Activated gamma-delta T cell (primary cell): ENCODE data around the gene CDKN2AIPNL.
"Not testable (repeated sequence)": the region's sequence is repeated elsewhere in the genome, so short reads cannot be mapped to it uniquely, and the experiment has no call there.

ENCODE experiments used
- DNase-seq: peaks from one replicate; lab custom pipeline; 2025; lab: John Stamatoyannopoulos, UW

The CDKN2AIPNL gene

DNA sequence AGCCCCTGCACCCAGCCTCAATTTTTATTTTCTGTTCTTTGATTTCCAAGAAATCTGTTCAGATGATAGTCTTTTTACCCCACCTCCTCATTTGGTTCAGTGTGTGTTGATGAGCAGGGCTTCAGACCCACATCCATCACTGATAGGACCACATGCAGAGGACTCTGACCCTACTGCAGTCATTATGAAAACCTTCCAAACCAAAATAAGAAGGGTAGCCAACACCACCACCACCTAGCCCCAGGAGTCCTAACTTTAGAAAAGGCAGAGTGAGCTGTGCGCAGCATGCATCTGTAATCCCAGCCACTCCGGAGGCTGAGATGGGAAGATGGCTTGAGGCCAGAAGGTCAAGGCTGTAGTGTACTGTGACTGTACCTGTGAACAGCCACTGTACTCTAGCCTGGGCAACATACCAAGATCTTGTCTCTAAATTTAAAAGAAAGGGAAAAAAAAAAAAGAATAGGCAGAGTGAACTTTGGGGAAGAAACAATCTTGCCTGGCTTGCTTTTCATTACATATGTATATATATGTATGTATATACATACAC lies 13.0 kb downstream of the CDKN2AIPNL start:
- no peak for DNase-seq

GRCh38 chr5:134397196-134397595 lies 14.5 kb downstream of the CDKN2AIPNL start:
- DNase-seq = no peak

DNA sequence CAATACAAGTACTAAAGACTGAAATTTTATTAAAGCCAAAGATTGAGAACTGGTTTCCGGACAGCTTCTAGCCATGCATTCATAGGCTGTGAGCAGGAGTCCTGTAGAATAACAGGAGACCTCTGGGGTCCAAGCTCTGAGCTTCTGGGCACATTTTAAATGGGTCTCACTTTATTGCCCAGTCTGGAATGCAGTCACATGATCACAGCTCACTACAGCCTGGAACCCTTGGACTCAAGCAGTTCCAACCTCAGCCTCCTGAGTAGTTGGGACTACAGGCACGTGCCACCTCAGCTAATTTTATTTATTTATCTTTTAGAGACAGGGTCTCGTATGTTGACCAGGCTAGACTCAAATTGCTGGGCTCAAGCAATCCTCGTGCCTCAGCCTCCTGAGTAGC lies 15.4 kb downstream of the CDKN2AIPNL start:
- no peak for DNase-seq

DNA sequence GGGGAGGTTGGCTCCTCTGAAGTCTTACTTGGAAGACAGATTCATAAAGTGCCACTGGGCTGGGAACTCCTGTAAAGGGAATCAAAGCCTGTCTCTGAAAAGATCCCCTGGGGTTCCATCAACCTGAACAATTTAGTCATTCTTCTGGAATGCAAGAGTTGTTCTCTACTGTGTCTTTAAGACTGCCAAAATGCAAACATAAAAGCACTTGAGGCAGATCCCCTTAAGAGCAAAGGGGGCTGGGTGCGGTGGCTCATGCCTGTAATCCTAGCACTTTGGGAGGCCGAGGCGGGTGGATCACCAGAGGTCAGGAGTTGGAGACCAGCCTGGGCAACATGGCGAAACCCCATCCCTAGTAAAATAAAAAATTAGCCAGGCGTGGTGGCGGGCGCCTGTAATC lies 16.7 kb downstream of the CDKN2AIPNL start:
- DNase-seq = no peak

DNA sequence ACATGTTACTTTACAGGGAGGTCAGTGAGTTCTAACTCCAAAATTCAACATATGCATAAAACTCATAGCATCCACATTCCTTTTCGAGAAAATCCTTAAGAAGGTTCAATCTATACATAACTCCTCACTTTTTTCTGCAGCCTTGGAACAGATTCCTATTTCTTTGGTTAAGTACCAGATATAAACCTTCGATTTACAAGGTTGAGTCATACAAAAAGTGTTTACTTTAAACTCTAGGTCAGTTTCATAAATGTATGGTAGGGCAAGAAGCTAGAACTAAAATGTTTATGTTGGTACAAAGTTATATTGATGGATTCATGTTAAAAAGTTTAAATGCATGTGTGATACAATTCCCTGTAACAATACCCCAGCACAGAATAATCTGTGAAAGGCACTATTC lies 19.4 kb downstream of the CDKN2AIPNL start:
- DNase-seq = no peak

- no peak for DNase-seq
These were observed 24.2 kb downstream of the CDKN2AIPNL start for GRCh38 chr5:134387443-134387842.

DNA sequence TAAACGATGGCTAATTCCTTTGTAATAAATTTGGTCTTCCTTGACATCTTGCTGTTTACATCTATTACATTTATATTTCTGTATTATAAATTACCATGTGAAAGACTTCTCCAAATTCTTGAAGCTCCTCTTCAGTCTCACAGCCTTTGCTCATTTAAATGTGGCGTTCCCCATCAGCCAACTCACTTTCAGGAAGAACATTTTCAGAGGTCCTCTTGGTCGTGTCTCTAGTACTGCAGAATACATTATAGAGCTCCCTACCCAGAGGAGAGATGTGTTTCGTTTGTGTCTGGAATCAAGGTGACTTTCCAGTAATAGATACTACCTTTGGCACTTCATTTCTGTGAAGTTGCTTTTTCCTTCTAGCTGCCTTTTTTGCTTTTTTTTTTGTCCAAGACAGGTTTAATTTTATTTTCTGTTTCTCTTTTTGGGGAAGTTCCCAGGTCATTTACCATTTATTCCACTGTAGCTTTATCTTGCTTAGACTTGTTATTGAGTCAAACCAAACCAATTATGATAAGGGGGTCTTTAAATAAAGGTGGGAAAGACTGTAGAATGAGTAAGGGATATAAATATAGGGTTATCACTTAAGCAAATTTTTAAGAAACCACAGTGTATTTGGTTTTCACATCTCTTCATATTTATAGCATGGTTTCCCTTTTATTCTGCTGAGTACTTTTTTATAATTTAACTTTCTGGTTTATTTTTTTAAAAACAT lies 27.5 kb downstream of the CDKN2AIPNL start:
- DNase-seq = no peak

GRCh38 chr5:134382204-134382603 lies 29.5 kb downstream of the CDKN2AIPNL start:
- not testable (repeated sequence) for DNase-seq

DNA sequence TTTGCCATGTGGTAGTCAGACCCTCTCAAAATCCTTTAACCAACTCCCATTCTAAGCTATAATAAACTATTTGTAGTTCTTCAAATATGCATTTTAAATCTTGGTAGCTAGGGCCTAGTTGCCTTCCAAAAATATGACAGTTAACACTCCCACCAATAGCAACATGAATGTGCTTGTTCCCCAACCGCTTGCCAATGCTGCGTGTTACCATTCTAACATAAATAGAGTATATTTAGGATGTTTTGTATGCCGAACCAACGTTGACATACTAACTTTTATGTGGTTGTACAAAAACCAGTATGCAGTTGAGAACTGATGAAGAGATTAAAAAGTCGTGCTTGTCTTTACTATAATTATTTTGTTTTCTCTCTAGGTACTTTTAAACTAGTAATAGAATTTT lies 31.3 kb downstream of the CDKN2AIPNL start:
- no peak for DNase-seq

DNA sequence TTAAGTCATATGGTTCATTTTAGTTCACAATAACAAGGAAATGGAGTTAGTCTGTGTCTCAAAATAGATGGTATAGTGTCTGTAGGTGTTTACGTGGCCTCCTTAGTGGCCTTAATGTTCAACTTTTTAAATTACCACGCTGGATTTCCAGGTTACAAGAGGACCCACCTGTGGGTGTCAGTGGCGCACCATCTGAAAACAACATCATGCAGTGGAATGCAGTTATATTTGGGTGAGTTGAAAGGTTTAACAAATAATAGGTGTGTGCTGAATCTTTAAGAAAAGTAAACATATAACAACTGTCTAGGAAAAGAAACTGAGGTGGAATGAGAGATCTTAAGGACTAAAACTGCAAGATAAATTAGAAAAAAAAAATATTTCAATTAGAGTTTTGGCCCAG lies 37.4 kb downstream of the CDKN2AIPNL start:
- DNase-seq = no peak

DNA sequence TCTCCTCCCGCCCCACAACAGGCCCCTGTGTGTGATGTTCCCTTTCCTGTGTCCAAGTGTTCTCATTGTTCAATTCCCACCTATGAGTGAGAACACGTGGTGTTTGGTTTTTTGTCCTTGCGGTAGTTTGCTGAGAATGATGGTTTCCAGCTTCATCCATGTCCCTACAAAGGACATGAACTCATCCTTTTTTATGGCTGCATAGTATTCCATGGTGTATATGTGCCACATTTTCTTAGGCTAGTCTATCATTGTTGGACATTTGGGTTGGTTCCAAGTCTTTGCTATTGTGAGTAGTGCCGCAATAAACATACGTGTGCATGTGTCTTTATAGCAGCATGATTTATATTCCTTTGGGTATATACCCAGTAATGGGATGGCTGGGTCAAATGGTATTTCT lies 38.0 kb downstream of the CDKN2AIPNL start:
- not testable (repeated sequence) for DNase-seq

DNA sequence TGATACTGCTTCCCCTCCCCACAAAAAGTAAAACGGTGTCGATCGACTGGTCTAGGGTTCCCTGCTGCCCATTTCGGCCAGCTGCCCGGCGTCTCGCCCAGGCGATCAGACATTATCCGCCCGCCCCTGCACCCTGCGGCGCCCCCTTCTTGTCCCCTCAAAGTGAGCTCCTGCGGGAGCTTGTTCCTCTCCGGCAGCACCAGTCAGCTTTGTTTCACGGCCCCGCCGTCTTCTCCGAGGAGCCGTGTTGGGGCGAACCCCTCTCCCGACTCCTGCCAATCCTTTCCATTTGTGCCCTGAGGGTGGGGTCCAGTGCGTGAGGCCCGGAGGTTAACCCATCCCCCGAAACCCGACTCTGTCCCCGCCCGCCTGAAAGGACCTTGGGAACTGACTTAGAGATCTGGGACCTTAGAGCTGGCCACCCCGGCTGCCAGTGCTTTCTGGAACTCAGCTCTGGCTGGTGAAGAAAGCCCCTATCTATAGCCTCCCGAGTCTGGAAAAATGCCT lies 39.8 kb downstream of the CDKN2AIPNL start:
- DNase-seq = peak; percentile 26

GRCh38 chr5:134370871-134371833 lies 40.5 kb downstream of the CDKN2AIPNL start, which contains the start of gene UBE2B:
Gene UBE2B (plus strand): TSS chr5:134371569. CDS start chr5:134371596, 27 bp downstream.
- DNase-seq = peak; percentile 96

GRCh38 chr5:134370311-134370870 lies 41.3 kb downstream of the CDKN2AIPNL start:
- DNase-seq = no peak

GRCh38 chr5:134365604-134366003 lies 46.1 kb downstream of the CDKN2AIPNL start:
- no peak for DNase-seq

DNA sequence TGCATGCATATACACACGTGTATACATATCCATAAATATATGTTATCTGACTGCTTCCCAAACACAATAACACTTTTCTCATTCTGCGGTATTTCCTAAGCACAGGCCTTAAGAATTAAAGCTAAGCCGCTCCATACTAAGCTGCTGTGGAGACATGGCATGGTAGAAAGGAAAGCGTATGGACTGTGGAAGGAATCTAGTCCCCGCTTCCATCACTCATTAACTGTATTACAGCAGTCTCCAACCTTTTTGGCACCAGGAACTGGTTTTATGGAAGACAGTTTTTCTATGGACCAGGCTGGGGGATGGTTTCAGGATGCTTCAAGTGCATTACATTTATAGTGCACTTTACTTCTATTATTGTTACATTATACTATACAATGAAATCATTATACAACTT lies 56.0 kb downstream of the CDKN2AIPNL start:
- DNase-seq = no peak
